GM18505 (cell line): Measurements from ENCODE around the gene MAML3.

ENCODE experiments used
- ATAC-seq: cut with Tn5 transposase; IDR thresholded peaks from one replicate; pipeline ENCODE4 v1.9.1; 2021; ENCODE audit not compliant: unreplicated experiment
- POLR2A ChIP-seq: IDR thresholded peaks from 4 replicates; pipeline ENCODE4 v1.6.1; 2011; ENCODE audit warnings: borderline replicate concordance; ENCODE audit not compliant: insufficient read depth, insufficient read length; ENCODE audit errors: extremely low read depth

MAML3 gene

GRCh38 chr4:139922406-139923024, 231.5 kb downstream of the MAML3 start:
- ATAC-seq, result no peak
- TF ChIP-seq POLR2A, result no peak

GRCh38 chr4:139921429-139922184, 232.4 kb downstream of the MAML3 start:
- ATAC-seq, result no peak
- no peak for TF ChIP-seq POLR2A

- ATAC-seq, result no peak
- no peak for TF ChIP-seq POLR2A
Measured at GRCh38 chr4:139920486-139921002, 233.4 kb downstream of the MAML3 start.

GRCh38 chr4:139919521-139919920, 234.5 kb downstream of the MAML3 start:
- ATAC-seq, result no peak
- no peak for TF ChIP-seq POLR2A

- no peak for TF ChIP-seq POLR2A
- no peak for ATAC-seq
Measured at GRCh38 chr4:139919004-139919403, 235.0 kb downstream of the MAML3 start.

- no peak for TF ChIP-seq POLR2A
- no peak for ATAC-seq
Measured at GRCh38 chr4:139918591-139918990, 235.4 kb downstream of the MAML3 start.

- no peak for TF ChIP-seq POLR2A
- no peak for ATAC-seq
Measured at GRCh38 chr4:139917896-139918295, 236.1 kb downstream of the MAML3 start.

- ATAC-seq, result no peak
- no peak for TF ChIP-seq POLR2A
Measured at GRCh38 chr4:139916041-139916440, 237.9 kb downstream of the MAML3 start.

GRCh38 chr4:139915037-139915436, 238.9 kb downstream of the MAML3 start:
- ATAC-seq, result no peak
- TF ChIP-seq POLR2A, result no peak

GRCh38 chr4:139913995-139914598, 239.9 kb downstream of the MAML3 start:
- no peak for TF ChIP-seq POLR2A
- no peak for ATAC-seq

GRCh38 chr4:139913398-139913990, 240.5 kb downstream of the MAML3 start:
- no peak for TF ChIP-seq POLR2A
- no peak for ATAC-seq

- no peak for TF ChIP-seq POLR2A
- ATAC-seq, result no peak
Measured at GRCh38 chr4:139912445-139912844, 241.5 kb downstream of the MAML3 start.

- ATAC-seq, result no peak
- no peak for TF ChIP-seq POLR2A
Measured at GRCh38 chr4:139910106-139910505, 243.9 kb downstream of the MAML3 start.
